ENCODE measurements around the gene CACNB1. TPM values are rescaled to one million over a fixed set of nuclear protein-coding genes. Genes with fewer than 3 reads are reported as not detected.
A peak's percentile ranks its signal among the peaks of the same experiment; 100 is the strongest.

CACNB1 gene
- total RNA-seq, 1 donor from 2014 or later, result 5.1 TPM

- no peak for DNase-seq (ENCODE audit: low spot score)
Observed at GRCh38 chr17:39225959-39226683, 28.7 kb upstream of the CACNB1 start.

GRCh38 chr17:39225308-39225958, 28.0 kb upstream of the CACNB1 start, which contains the start of gene STAC2:
TSS of gene STAC2 (minus strand) at chr17:39225945. CDS start at chr17:39225502, 443 bp downstream.
- no peak for DNase-seq (ENCODE audit: low spot score)

GRCh38 chr17:39224778-39225307, 27.4 kb upstream of the CACNB1 start:
- no peak for DNase-seq (ENCODE audit: low spot score)

GRCh38 chr17:39223907-39224777, 26.7 kb upstream of the CACNB1 start:
- no peak for DNase-seq (ENCODE audit: low spot score)

GRCh38 chr17:39222866-39223834, 25.7 kb upstream of the CACNB1 start:
- DNase-seq (ENCODE audit: low spot score), result no peak

GRCh38 chr17:39222151-39222550, 24.7 kb upstream of the CACNB1 start:
- no peak for DNase-seq (ENCODE audit: low spot score)

GRCh38 chr17:39221572-39221971, 24.1 kb upstream of the CACNB1 start:
- no peak for DNase-seq (ENCODE audit: low spot score)

GRCh38 chr17:39219647-39220154, 22.2 kb upstream of the CACNB1 start:
- no peak for DNase-seq (ENCODE audit: low spot score)

- no peak for DNase-seq (ENCODE audit: low spot score)
Observed at GRCh38 chr17:39218906-39219305, 21.4 kb upstream of the CACNB1 start.

- DNase-seq (ENCODE audit: low spot score), result no peak
Observed at GRCh38 chr17:39217734-39218369, 20.4 kb upstream of the CACNB1 start.

- DNase-seq (ENCODE audit: low spot score), result no peak
Observed at GRCh38 chr17:39213852-39214251, 16.4 kb upstream of the CACNB1 start.

GRCh38 chr17:39212841-39213480, 15.5 kb upstream of the CACNB1 start:
- no peak for DNase-seq (ENCODE audit: low spot score)

GRCh38 chr17:39212195-39212810, 14.8 kb upstream of the CACNB1 start:
- DNase-seq (ENCODE audit: low spot score), result no peak

- DNase-seq (ENCODE audit: low spot score), result no peak
Observed at GRCh38 chr17:39210093-39210434, 12.6 kb upstream of the CACNB1 start.

- DNase-seq (ENCODE audit: low spot score), result peak; percentile 95
Observed at GRCh38 chr17:39209317-39210092, 12.0 kb upstream of the CACNB1 start.

GRCh38 chr17:39208893-39209292, 11.4 kb upstream of the CACNB1 start:
- no peak for DNase-seq (ENCODE audit: low spot score)

- no peak for DNase-seq (ENCODE audit: low spot score)
Observed at GRCh38 chr17:39208136-39208535, 10.7 kb upstream of the CACNB1 start.

GRCh38 chr17:39205112-39205526, 7.7 kb upstream of the CACNB1 start:
- DNase-seq (ENCODE audit: low spot score), result no peak

Measured in mesenteric fat pad (tissue), 1 donor.